Left lobe of liver (tissue), 2 donors: ENCODE results near the gene NEDD4L. TPM values are rescaled to one million over a fixed set of nuclear protein-coding genes. Genes with fewer than 3 reads are reported as not detected.
A peak's percentile ranks its signal among the peaks of the same experiment; 100 is the strongest.

Source experiments
- ATAC-seq: fragments of 200-7000 bp; cut with Tn5 transposase; one replicate; pipeline ENCODE4 v1.9.1; 2020; ENCODE audit warnings: mild to moderate bottlenecking, moderate library complexity
- DNase-seq: peaks from one replicate; pipeline ENCODE4 v3.0.0-alpha.2; 2020; ENCODE audit warnings: low spot score
- total RNA-seq: library from RNA; stranded (reverse); gene quantifications from one replicate; pipeline ENCODE4 v1.2.1, GENCODE V29; 2021
- donor health status: DM: no; HTN: no; CAD: no; lungs with moderate emphysema.
- donor health status: DM: no; HTN: yes; CAD: no.

NEDD4L gene
- total RNA-seq, 1 donor from 2014 or later = 22.3 TPM

- DNase-seq = no peak
- no peak for ATAC-seq
These were observed 158.0 kb downstream of the NEDD4L start for GRCh38 chr18:58201733-58202730.

DNA sequence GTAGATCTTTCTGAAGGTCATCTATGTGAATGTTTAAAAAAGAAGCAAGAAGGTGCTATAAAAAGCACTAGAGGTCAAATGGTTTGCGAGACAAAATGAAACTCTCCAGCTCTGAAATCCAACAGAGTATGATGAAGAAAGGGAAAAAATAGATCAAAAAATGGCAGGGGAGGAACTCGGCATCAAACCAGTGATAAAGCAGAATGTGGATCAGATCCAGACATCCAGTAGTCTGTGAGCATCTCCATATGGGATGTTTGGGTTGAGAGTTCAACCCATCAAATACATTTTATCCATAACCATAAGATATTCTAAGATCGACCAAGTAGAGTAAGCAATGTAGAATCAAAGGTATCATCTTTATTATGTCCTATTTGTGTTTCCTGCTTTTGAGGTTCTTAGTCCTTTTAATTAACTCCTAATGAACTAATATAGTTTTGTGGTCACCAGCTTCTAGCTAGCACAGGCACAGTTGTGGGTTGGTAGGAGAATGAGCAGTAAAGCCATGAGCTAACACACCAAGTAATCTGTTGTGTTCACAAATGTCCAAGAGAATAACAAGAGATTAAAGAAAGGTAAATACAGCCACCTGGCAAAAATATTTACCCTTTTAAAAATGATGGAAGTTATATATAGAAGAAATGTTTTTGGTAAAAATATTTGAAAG lies 160.9 kb downstream of the NEDD4L start:
- DNase-seq (no peak), ATAC-seq (no peak)

- no peak for ATAC-seq
- DNase-seq = no peak
These were observed 161.6 kb downstream of the NEDD4L start for GRCh38 chr18:58205443-58206160.

DNA sequence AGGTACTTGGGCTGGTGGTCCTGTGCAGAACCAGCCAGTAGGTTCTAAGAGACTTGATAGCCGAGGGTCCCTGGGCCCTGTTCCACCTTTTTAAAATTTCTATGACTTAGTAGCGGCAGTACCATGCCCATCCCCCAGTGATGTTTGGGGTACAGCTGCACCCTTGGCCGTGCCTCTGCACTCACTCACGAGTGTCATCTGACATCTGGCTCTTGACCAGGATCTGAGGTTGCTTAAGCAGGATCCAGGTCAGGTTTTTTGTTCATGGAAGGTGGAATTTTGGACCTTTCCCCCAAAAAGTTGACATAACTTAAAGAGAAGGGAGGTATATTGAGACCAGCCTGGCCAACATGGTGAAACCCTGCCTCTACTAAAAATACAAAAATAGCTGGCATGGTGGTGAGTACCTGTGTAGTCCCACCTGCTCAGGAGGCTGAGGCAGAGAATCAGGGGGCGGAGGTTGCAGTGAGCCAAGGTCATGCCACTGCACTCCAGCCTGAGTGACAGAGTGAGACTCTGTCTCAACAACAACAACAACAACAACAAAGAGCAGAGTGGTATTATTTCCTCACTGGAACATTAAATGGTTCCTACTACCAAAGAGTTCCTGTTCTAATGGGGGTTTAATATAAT lies 163.6 kb downstream of the NEDD4L start:
- DNase-seq = peak; percentile 63
- ATAC-seq = peak; percentile 87

DNA sequence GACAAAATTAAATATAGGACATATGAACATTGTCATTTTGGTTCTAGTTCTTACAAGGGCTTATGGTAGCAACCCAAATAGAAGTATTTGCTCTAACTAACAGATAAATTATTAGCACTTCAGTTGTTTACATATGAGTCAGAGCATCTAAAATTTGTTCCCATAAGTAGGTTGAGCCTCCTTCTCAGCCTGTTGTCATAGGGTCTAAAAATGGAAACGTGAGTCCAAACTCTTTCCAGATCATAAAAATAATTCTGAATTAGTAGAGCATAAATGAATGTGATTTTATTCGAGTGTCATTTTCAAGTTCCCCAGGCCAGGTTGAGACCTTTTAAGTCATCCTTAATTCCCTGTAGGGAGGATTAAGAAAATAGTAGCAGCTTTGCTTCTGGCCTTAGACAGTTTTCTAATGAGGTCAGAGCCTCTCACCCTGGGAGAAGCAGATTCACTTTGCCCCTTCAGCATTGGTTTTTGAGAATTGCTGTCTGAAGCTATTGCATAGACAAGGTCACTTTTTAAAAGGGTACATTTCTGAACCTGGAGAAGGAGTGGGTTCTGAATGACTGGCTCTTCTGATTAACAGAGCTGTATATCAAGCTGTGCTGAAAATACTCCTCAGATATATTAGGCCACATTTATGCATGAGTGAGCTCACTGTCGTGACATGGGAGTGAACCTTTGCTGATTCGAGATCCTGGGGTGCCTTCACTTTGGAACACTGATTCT lies 164.3 kb downstream of the NEDD4L start:
- ATAC-seq = no peak
- DNase-seq = no peak

- ATAC-seq = no peak
- no peak for DNase-seq
These were observed 165.3 kb downstream of the NEDD4L start for GRCh38 chr18:58209326-58209725.

GRCh38 chr18:58211510-58211909 lies 167.5 kb downstream of the NEDD4L start:
- ATAC-seq (no peak), DNase-seq (no peak)

GRCh38 chr18:58212274-58212673 lies 168.2 kb downstream of the NEDD4L start:
- ATAC-seq (no peak), DNase-seq (no peak)

GRCh38 chr18:58213440-58213839 lies 169.4 kb downstream of the NEDD4L start:
- ATAC-seq = no peak

DNA sequence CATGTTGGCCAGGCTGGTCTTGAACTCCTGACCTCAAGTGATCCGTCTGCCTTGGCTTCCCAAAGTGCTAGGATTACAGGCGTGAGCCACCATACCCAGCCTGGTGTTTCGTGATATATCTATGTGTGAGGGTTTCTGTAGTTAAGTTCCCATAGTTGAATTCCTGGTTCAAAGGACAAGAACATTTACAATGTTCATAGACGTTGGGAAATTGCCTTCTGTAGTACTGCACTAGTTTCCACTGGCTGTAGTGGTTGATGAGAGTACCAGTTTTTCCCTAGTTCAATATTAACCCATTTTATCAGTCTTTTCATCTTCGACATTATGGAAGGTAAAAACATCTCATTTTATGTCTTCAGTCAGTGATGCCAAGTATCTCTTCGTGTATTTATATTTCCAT lies 171.0 kb downstream of the NEDD4L start:
- ATAC-seq (peak; percentile 53), DNase-seq (no peak)

More at GRCh38 chr18:58213440-58213839, 169.4 kb downstream of the NEDD4L start:
- DNase-seq = no peak

GRCh38 chr18:58216071-58216481 lies 172.1 kb downstream of the NEDD4L start:
- ATAC-seq = no peak
- no peak for DNase-seq

DNA sequence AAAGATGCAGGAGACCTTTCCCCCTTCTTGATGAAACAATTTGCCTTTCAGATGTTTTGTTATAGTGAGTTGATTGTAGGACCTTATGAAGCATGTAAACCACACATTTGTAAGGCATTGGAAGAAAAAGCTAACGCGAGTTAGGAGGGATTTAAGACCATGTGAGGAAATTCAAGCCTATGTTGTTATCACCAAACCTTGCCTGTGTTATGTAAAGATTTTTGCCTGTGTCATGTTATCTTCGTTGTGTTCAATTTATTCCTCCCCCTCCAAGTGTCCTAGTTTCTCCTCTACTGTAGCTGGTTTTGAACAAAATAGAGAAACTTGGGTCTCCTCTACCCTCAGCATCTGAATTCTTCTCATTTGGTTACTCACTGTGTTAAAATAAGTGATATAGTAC lies 173.0 kb downstream of the NEDD4L start:
- DNase-seq = no peak
- ATAC-seq = no peak

- DNase-seq (no peak), ATAC-seq (no peak)
These were observed 174.1 kb downstream of the NEDD4L start for GRCh38 chr18:58218117-58218516.

DNA sequence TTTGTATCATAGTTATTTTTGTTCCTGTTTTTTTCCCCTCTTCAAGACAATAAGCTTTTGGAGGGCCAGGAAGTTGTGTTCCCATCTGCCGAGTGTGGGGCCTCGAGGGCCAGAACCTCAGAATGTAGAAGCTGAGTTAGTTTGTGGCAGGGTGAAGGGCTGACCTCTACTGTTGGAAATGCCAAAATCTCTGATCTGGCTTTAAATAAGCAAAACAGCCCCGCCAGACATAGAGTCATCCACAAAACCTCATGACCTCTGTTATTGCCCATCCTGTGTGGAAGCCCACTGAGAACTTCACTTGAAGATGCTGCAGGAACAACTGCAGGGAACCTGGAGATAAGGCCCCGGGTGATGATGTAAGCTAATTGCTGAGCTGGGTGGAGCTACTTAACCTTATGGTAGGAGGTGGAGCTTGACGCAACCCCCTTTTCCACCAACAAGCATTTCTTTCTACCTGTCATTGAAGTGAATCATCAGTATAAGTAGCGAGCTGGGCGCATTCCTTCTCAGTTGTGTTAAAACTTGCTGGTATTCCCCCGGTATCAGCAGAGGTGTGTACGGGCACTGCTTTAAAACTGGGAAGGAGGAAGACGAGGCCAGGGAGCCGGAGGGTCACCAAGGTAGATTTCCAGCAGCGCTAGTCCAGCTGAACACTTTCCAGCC lies 177.2 kb downstream of the NEDD4L start:
- DNase-seq = no peak
- ATAC-seq = no peak

DNA sequence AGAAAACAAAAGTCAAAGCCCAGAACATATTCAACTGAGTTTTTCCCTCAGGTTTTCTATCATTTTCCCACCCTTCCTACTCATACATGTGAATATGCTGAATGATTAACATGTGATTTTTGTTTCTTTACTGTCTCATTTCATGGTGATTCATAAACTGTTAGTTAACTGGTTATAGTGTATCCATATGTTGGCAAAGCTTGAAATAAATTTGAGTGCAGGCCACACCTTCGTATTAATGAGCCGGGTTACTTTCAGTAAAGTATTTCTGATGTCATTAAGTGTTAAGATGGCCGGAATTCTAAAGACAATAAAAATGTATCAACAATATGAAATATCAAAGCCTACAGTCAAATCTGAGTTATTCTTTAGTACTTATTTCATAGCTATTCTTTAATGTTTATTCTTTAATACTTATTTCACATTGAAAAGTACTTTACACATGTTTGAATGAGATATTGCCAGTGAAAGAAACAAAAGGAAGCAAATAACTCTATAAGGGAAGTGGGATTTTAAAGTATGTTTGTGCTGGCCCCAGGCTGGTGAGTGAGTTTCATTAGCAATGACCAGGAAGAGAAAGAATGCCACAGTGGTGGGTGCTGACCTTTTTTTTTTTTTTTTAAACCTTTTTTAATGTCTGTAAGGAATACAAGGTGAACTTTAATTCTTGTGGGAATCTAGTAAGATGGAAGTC lies 178.6 kb downstream of the NEDD4L start:
- DNase-seq (no peak), ATAC-seq (no peak)

- peak; percentile 91 for DNase-seq
- ATAC-seq = peak; percentile 89
These were observed 179.8 kb downstream of the NEDD4L start for GRCh38 chr18:58223717-58224424.

DNA sequence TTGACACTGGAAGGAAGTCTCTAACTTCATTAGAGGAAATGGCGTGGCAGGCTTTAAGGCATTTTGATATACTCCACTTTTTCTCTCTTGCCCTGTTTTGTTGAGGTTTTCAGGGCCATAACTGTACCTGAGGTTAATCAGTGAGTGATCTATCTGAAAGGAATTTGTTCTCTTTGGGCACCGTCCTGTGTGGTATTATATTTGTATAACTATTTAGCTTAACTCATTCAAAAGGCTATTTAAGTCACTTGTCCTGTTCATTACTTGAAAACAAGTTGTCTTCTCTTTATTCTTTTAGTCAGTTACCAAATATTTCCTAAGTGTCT lies 180.4 kb downstream of the NEDD4L start:
- DNase-seq (no peak), ATAC-seq (no peak)

GRCh38 chr18:58225101-58225500 lies 181.1 kb downstream of the NEDD4L start:
- no peak for ATAC-seq
- no peak for DNase-seq

DNA sequence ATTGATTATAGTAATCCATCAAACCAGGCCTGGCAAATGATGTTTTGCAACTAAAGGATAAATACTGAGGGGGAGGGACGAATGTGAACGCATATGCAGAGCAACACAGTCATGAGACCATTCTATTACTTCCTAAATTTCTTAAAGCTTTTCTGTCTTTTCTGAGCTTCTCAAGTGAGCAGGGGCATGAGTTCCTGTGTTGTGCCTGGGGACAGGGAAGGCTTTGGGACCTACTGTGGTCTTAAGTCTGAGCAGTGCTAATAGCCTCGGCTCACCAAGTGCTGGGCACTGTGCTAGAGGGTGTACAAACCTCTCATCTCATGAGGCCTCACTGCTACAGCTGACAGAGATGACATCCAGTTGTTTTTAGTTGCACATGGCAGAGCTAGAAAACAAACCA lies 182.4 kb downstream of the NEDD4L start:
- ATAC-seq (no peak), DNase-seq (no peak)
